Mesothelial cell of epicardium (in vitro differentiated cells): ENCODE measurements around the gene ATXN7L1. TPM values are rescaled to one million over a fixed set of nuclear protein-coding genes. Genes with fewer than 3 reads are reported as not detected.

ENCODE experiments used
- DNase-seq, 2 experiments: peaks; one replicate each; pipeline ENCODE4 v3.0.0; 2021; ENCODE audit warnings: low spot score in 2 of 2; ENCODE audit not compliant: unreplicated experiment in 2 of 2
- H3K27ac Mint-ChIP-seq: 2 replicates; pipeline ENCODE4 v1.8.0; 2021; ENCODE audit warnings: mixed read lengths
- H3K27me3 Mint-ChIP-seq: 2 replicates; pipeline ENCODE4 v1.8.0; 2021; ENCODE audit warnings: low read depth, mixed read lengths
- H3K36me3 Mint-ChIP-seq: 2 replicates; pipeline ENCODE4 v1.8.0; 2021; ENCODE audit warnings: mixed read lengths
- H3K4me1 Mint-ChIP-seq: 2 replicates; pipeline ENCODE4 v1.8.0; 2021; ENCODE audit warnings: mixed read lengths
- H3K4me3 Mint-ChIP-seq: 2 replicates; pipeline ENCODE4 v1.8.0; 2021; ENCODE audit warnings: mild to moderate bottlenecking, moderate library complexity, mixed read lengths
- H3K9me3 Mint-ChIP-seq: 2 replicates; pipeline ENCODE4 v1.8.0; 2021; ENCODE audit warnings: mixed read lengths
- total RNA-seq: library from RNA; stranded (reverse); gene quantifications from 3 replicates; pipeline ENCODE4 v1.2.1, GENCODE V29; 2021
- TF ChIP-seq, protein P1 (sequence below): fragments of 200-600 bp; sonication (generic); IDR thresholded peaks from one replicate; pipeline ENCODE4 v1.5.0; 2021; ENCODE audit warnings: antibody characterized with exemption; ENCODE audit not compliant: unreplicated experiment

Gene ATXN7L1
- total RNA-seq, 1 donor from 2014 or later, result 18.0 TPM

DNA sequence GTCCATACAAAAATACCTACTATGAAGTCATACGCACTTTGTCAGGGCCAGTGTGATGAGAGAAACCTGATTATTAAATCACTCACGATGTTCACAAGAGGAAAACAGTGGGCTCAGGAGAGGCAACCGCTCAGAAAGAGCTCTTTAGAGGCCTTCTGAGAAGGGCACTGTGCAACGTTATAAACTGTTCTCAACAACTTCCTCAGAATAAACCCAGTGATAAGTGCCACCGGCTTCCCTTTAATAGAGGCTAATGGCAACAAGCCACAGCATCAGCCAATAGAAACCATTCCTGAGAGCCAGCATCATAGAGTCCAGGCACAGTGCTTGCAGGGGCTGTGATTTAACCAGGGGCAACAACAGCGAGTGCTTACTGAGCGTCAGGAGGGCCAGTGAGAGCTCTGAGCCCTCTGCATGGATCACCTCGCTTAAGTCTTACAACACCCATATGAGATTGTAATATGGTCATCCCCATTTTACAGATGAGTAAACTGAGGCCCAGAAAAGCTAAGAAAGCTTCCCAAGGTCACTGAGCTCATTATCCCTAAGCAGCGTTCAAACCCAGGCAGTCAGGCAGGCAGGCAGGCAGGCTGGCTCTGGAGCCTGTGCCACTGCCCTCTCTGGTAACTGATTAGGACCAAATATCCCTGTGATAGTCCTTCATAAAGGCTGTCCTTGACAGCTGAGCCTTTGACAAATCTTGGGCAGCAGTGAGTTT, 30.9 kb upstream of the ATXN7L1 start:
- Mint-ChIP-seq H3K4me1 (no peaks in the 10 kb centered on the region), H3K9me3 (peaks cover 15% of the 10 kb centered on the region), H3K27ac (no peak overlapping the region), H3K36me3 (peaks cover 4% of the 10 kb centered on the region), H3K4me3 (no peak overlapping the region), H3K27me3 (no peaks in the 10 kb centered on the region)
- TF ChIP-seq, protein P1, sequence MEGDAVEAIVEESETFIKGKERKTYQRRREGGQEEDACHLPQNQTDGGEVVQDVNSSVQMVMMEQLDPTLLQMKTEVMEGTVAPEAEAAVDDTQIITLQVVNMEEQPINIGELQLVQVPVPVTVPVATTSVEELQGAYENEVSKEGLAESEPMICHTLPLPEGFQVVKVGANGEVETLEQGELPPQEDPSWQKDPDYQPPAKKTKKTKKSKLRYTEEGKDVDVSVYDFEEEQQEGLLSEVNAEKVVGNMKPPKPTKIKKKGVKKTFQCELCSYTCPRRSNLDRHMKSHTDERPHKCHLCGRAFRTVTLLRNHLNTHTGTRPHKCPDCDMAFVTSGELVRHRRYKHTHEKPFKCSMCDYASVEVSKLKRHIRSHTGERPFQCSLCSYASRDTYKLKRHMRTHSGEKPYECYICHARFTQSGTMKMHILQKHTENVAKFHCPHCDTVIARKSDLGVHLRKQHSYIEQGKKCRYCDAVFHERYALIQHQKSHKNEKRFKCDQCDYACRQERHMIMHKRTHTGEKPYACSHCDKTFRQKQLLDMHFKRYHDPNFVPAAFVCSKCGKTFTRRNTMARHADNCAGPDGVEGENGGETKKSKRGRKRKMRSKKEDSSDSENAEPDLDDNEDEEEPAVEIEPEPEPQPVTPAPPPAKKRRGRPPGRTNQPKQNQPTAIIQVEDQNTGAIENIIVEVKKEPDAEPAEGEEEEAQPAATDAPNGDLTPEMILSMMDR, result no peak
- no peak for DNase-seq

DNA sequence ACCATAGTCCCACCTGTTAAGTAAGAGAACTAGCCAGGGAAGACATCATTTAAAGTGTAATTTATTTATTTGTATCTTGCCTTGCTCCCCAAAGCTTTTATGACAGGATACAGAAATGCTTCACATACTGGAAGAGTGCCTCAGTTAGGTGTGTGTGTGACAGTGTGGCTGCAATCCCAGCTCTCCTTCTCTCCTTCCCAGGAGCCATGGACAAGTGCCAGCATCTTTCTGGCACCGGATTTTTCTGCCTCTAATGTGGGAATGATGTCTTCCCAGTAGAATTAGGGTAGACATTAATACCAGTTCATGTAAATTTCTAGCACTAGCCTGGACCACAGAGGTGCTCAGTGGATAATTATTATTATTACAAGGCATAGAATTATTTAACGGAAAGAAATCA, 30.3 kb upstream of the ATXN7L1 start:
- Mint-ChIP-seq H3K36me3 (peaks cover 4% of the 10 kb centered on the region), H3K4me1 (no peaks in the 10 kb centered on the region), H3K27ac (no peak overlapping the region), H3K27me3 (no peaks in the 10 kb centered on the region), H3K9me3 (peaks cover 15% of the 10 kb centered on the region), H3K4me3 (no peak overlapping the region)
- DNase-seq, result no peak
- TF ChIP-seq, protein P1, result no peak

DNA sequence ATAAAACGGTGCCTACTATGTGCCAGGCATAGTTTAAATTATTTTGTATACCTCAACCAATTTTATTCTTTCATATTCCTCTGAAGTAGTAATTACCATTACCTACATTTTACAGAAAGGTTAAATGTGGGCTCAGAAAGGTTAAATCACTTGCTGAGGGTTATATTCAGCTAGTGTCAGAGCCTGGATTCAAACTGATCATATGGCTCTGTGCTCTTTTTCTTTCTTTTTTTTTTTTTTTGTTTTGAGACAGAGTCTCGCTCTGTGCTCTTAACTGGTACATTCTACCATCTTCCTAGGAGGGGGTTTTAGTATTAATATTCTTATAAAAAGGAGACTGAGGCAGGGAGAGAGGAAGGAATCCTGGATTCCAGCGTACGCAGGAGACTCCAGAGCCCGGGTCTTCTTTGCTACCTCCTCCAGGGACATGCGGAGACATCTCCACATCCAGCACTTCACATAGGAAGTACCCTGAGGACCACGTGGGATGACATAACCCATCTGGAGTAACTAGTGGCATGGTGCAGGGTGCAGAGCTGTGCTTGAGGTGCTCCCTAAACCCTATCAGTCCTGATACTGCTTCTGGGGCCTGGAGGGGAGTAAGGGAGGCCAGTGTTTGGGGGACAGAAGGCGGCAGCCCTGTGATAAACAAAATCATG, 29.6 kb upstream of the ATXN7L1 start:
- Mint-ChIP-seq H3K4me3 (no peak overlapping the region), H3K27ac (no peak overlapping the region), H3K9me3 (peaks cover 13% of the 10 kb centered on the region), H3K36me3 (peaks cover 3% of the 10 kb centered on the region), H3K27me3 (no peaks in the 10 kb centered on the region), H3K4me1 (no peaks in the 10 kb centered on the region)
- no peak for DNase-seq
- TF ChIP-seq, protein P1, result no peak

DNA sequence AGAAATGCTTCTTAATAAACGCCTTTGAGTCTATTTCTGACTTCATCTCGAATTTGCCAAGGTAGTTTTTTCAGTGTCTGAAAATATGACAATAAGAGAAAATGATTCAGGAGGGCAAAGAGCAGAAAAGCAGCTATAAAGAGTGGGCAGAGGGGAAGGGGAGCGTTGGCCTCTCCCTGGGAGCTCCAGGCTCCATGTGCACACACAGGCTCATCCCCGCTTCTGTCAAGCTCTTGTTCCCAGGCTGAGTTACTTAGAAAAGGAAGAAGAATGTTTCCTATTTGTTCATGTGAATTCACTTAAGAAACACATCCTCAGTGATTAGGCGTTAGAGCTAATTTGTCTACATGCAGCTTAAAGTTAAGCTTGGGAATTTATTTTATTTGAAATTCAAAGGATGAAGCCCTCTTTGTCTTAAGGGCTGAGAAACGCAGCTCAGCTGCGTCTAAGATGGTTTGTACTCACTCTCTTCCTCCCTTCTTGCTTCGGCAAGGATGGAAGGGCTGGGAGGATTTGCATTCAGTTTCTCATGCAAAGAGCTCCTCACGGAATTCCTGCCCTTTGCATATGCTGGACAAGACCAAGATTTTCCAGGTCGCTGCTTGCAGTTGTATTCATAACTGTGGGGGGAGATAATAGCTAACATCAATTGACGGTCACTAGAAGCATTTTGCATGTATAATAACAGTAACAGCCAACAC, 29.0 kb upstream of the ATXN7L1 start:
- TF ChIP-seq, protein P1, result no peak
- Mint-ChIP-seq H3K27ac (no peak overlapping the region), H3K9me3 (peaks cover 9% of the 10 kb centered on the region), H3K27me3 (no peaks in the 10 kb centered on the region), H3K36me3 (no peaks in the 10 kb centered on the region), H3K4me3 (no peak overlapping the region), H3K4me1 (no peaks in the 10 kb centered on the region)
- no peak for DNase-seq

DNA sequence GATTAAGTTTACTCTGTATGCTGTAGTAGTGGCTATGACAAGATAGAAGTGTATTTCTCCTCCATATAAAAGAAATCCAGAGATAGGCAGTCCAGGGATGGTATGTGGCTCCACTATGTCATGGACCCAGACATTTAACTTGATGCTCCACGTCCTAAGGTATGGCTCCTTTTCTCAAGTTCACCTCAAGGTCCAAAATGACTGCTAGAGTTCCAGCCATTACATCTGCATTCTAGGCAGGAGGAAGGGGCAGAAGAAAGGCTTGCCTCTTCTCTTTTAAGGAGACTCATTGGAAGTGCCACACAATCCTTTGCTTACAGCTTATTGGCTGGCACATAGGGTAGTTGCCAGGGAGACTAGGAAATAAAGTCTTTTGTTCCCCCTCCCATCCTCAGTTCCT, 27.7 kb upstream of the ATXN7L1 start:
- DNase-seq, result no peak
- Mint-ChIP-seq H3K27me3 (no peaks in the 10 kb centered on the region), H3K4me1 (no peaks in the 10 kb centered on the region), H3K36me3 (no peaks in the 10 kb centered on the region), H3K4me3 (no peak overlapping the region), H3K27ac (no peak overlapping the region), H3K9me3 (peaks cover 9% of the 10 kb centered on the region)
- TF ChIP-seq, protein P1, result no peak
